ENCODE measurements around the gene FAHD2A. TPM values are rescaled to one million over a fixed set of nuclear protein-coding genes. Genes with fewer than 3 reads are reported as not detected.
"Not testable (repeated sequence)": the region's sequence is repeated elsewhere in the genome, so short reads cannot be mapped to it uniquely, and the experiment has no call there.

Gene FAHD2A
- total and polyA plus RNA-seq, 5 experiments from 2014 or later, result 19.3 to 35.2 (median 21.5) TPM

DNA sequence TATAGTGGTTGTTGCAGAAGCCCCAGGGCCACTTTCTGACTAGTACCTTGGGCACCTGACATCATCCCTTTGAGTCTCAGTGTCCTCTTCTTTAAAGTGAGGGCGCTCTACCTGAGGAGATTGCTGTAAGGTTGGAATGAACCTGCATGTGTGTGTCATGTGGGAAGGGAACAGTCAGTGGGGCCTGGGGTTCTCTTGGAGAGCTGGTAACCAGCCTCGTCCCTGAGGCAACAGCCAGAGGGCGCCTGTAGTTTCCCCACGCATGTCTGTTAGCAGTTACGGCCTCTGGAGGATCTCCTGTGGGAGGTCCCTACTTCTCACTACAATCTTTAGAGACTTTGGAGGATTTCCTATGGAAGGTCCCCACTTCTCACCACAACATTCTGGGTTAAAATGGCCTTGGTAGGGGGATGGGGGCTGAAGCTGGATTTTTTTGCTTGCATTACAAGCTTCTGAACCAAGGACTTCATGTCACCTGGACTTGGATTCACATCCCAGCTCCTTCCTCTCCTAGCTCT is 755 bp downstream of the FAHD2A start:
- peak overlapping the region; percentile 94 to 98 (median 97) for H3K4me3 Mint-ChIP-seq
- DNase-seq (peak in 7 of 10 donors; percentile 11 to 62 (median 24)), ATAC-seq (peak in 1 of 2 donors; percentile 21)
- H3K27ac Mint-ChIP-seq, result peak overlapping the region; percentile 81 to 98 (median 96)
- H3K27me3 Mint-ChIP-seq, H3K36me3 Mint-ChIP-seq, POLR2A ChIA-PET, H3K9me3 Mint-ChIP-seq: not testable (repeated sequence)
- H3K4me1 Mint-ChIP-seq, result peaks cover 12 to 29% (median 27%) of the 10 kb centered on the region in 4 donors

DNA sequence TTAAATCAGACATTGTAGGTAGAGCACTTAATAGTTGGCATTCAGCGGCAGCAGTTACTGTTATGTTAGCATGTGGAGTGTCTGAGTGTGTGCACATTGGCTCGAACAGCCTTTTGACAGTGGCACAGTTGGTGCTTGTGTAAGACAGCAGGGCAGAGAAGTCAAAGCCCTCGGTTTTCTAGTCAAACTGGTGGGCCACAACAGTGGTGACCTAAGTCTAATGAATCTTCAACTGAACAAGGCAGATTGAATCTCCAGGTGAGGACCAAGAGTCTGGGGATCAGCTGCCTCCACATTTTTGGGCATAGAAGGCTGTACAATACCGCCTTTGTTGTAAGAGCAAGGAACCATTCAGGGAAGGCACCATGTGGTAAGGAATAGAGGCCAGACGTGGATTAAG is 1.3 kb downstream of the FAHD2A start:
- Mint-ChIP-seq H3K4me3 (peak overlapping the region; percentile 94 to 98 (median 97)), H3K36me3 (peaks cover 0 to 13% (median 0%) of the 10 kb centered on the region in 3 donors), H3K4me1 (peaks cover 12 to 29% (median 27%) of the 10 kb centered on the region in 4 donors), H3K27ac (peak overlapping the region in 5 of 10 donors; percentile 25 to 98 (median 97))
- DNase-seq, result peak in 1 of 10 donors; percentile 14
- H3K9me3 Mint-ChIP-seq, ATAC-seq, POLR2A ChIA-PET, H3K27me3 Mint-ChIP-seq: not testable (repeated sequence)

DNA sequence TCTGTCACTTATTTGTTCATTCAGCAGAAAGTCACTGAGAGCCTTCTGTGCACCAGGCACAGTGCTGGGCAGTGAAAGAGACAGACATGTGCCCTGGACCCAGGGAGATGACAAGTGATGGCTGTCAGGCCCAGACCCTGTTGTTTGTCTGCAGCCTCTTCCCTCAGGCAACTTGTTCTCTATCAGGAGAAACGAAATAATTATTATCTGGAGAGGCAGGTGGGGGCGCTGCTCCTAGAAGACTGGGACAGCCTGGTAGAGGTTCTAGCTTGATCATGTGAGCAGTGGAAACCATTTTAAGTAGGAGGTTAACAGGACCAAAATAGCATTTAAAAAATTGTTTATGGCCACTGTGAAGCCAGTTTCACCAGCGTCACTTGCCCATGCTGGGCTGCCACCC is 2.2 kb downstream of the FAHD2A start:
- H3K9me3 Mint-ChIP-seq, POLR2A ChIA-PET, ATAC-seq, H3K27ac Mint-ChIP-seq, H3K27me3 Mint-ChIP-seq: not testable (repeated sequence)
- H3K4me3 Mint-ChIP-seq, result peak overlapping the region in 4 of 10 donors; percentile 7 to 40 (median 28)
- H3K36me3 Mint-ChIP-seq, result peaks cover 0 to 14% (median 0%) of the 10 kb centered on the region in 3 donors
- DNase-seq, result peak in 1 of 10 donors; percentile 24
- peaks cover 12 to 29% (median 27%) of the 10 kb centered on the region in 4 donors for H3K4me1 Mint-ChIP-seq

DNA sequence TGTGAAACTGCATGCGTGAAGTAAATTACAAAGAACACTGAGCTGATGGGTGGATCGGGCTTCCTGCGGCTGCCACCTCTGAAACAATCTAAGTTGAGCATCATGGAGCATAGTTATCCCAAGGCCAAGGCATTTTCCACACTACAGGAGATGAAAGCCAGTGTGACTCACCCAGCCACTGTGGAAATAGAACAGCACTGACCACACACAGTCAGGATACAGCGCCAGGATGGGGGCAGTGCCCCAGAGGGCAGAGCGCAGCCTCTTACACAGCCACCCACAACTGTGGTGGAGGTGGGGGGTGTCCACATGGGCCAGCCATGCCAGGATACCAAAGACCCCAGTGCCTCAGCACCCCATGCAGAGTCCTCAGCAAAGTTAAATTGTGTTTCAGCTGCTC is 8.7 kb downstream of the FAHD2A start:
- H3K27me3 Mint-ChIP-seq, H3K4me1 Mint-ChIP-seq, H3K9me3 Mint-ChIP-seq, POLR2A ChIA-PET, DNase-seq, H3K27ac Mint-ChIP-seq, ATAC-seq, H3K4me3 Mint-ChIP-seq: not testable (repeated sequence)
- H3K36me3 Mint-ChIP-seq, result peaks cover 0 to 14% (median 0%) of the 10 kb centered on the region in 3 donors

DNA sequence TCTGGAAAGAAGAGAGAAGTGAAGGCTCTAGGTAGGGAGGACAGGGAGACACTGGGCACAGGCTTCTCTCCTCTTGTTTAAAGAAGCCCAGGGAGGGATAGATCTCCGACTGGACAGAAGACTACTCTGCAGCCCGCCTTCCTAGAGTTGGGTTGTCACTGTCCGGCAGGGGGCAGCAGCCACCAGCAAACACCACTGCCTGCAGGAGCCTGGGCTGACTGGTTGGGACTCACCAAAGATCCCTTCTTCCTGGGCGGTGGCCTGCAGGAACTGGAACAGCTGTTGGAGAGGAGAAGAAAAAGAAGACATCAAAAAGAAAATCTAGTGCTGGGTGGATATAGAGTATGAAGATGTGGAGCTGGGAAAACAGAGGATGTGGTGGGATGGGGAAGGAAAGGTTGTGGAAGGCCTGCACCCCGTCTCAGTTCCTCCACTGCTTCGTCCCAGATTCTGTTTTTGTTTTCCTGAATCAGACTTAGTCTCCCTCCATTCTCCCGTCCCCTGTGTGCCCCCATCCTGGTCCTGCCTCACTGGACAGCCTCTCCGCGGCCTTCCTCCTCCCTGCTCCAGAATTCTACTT is 11.6 kb downstream of the FAHD2A start:
- POLR2A ChIA-PET, H3K4me1 Mint-ChIP-seq, H3K4me3 Mint-ChIP-seq, H3K36me3 Mint-ChIP-seq, H3K9me3 Mint-ChIP-seq, H3K27me3 Mint-ChIP-seq: not testable (repeated sequence)
- DNase-seq, result peak in 9 of 10 donors; percentile 16 to 72 (median 46)
- peak overlapping the region in 1 of 10 donors; percentile 38 for H3K27ac Mint-ChIP-seq
- ATAC-seq, result peak; percentile 72 to 75

DNA sequence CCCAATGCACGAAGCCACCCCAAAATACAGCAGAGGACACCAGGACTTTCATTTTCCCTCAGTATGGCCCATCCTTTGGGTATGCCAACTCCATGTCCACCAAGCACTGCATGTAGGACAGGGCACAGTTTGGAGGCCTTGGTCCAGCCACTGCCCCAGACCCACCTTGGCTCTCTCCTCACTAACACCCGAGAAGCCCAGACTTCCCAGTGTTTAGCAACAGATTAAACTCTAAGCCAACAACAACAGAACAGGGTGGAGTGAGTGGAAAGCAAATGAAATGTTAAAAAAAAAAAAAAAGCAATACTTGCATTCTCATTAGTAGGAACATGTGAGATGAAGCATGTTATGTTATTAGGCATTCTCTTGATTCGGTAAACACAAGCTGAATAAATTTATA is 12.6 kb downstream of the FAHD2A start:
- H3K36me3 Mint-ChIP-seq, H3K4me1 Mint-ChIP-seq, H3K4me3 Mint-ChIP-seq, ATAC-seq, DNase-seq, POLR2A ChIA-PET, H3K9me3 Mint-ChIP-seq: not testable (repeated sequence)
- Mint-ChIP-seq H3K27ac (peak overlapping the region in 2 of 10 donors; percentile 10 to 64), H3K27me3 (peaks cover 0 to 14% (median 5%) of the 10 kb centered on the region in 5 donors)

DNA sequence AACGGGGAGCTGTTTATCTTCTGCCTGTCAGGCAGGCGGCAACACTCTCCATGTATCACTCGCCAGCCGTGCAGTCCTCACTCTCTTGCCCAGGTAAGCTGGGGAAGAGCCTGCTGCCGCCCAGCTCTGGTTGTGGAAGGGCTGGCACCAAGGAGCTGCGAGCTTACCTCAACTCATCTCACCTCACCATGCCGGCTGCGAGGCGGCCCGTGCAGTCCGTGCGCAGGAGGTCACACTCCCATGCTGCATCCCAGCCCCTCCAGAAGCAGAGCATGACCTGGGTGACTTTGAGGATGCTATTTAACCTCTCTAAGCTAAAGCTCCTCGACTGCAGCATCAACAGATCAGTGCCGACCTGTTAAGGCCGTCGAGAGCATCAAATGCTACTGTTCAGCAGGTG is 13.1 kb downstream of the FAHD2A start:
- POLR2A ChIA-PET, DNase-seq, H3K4me3 Mint-ChIP-seq, H3K9me3 Mint-ChIP-seq, H3K27ac Mint-ChIP-seq, ATAC-seq, H3K4me1 Mint-ChIP-seq, H3K36me3 Mint-ChIP-seq: not testable (repeated sequence)
- peaks cover 0 to 14% (median 5%) of the 10 kb centered on the region in 5 donors for H3K27me3 Mint-ChIP-seq

DNA sequence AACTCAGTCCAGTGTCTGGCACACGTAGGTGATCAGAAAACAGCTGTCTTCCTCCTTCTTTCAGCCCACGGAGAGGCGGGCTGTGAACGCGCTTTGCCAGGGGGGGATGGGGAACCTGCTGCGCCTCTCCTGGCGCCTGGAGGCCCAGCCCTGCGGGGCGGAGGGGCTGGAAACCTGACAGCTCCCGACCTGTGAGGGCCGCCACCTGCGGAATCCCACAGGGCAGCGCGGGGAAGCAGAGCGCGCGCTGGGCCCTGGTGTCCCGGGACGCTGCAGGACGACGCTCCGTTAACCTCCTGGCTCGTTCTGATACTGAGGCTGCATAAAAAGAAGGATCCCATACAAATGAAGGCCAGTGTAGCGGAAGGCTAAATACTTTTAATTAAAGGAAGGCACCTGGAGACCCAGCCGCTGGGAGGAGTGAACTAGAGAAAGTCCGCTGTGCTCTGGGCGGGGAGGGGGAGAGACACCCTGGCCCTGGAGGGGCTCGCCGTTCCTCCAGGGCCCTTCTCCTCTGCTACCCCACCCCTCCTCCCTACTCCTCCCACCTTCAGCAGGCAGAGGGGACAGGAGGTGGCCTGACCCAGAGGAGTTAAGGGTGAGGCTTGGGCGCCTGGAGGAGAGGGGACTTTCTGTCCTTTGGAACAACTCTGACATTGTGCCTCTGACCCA is 24.8 kb downstream of the FAHD2A start:
- H3K4me3 Mint-ChIP-seq, POLR2A ChIA-PET, ATAC-seq, H3K4me1 Mint-ChIP-seq, H3K9me3 Mint-ChIP-seq, H3K27ac Mint-ChIP-seq, H3K36me3 Mint-ChIP-seq: not testable (repeated sequence)
- peaks cover 2 to 10% (median 5%) of the 10 kb centered on the region in 5 donors for H3K27me3 Mint-ChIP-seq
- peak in 1 of 10 donors; percentile 32 for DNase-seq

DNA sequence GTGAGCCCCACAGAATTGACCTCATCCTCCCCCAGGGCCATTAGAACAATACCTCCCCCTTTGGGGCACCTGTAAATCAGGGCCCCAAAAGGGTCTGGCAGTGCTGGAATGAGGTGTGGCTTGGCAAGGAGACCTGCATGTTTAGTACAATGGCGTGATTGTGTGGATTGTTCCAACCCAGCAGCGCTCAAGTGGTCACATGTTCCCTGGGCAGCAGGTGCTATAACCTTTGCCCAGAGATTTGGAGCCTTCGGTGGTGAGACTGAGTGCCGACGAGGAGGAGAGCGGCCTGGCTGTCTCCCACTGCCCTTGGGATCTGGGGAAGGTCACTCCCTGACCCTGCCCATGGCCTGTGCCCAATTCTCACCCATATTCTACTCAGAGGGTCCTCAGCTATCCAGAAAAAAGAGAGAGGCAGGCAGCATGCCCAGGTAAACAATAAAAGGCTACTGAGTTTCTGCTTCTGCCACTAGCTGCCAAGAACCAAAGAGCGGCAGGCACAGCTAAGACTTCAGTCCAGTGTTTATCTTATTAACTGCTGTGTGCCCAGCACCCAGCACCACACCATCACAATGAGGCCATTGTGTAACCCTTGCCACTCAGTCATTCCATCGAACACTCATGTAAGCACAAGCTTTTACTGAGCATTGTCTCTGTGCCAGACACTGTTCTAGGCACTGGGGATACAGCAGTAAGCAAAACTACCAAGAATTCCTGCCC is 27.4 kb downstream of the FAHD2A start:
- H3K4me3 Mint-ChIP-seq, H3K27ac Mint-ChIP-seq, ATAC-seq, DNase-seq, H3K36me3 Mint-ChIP-seq, H3K9me3 Mint-ChIP-seq, H3K4me1 Mint-ChIP-seq, POLR2A ChIA-PET: not testable (repeated sequence)
- peaks cover 0 to 10% (median 4%) of the 10 kb centered on the region in 5 donors for H3K27me3 Mint-ChIP-seq

DNA sequence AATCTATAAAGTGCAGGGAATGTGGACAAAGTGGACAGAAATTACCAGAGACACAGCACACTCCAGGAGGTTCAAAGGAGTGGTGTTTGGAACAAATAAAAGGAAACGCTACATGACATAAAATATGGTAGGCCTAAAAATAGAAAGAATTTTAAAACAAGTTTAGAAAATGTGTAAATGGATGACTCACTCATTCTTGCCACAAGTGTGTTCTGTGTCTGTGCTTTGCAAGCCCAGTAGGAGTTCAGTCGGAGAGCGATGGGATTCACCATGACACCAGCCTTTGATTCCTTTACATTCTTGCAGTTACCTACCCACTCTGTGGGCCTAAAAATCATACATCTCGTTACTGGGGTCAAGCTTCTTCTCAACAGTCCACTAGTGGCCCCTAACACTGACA is 30.9 kb downstream of the FAHD2A start:
- H3K27me3 Mint-ChIP-seq, result peaks cover 0 to 10% (median 4%) of the 10 kb centered on the region in 5 donors
- ATAC-seq, POLR2A ChIA-PET, H3K27ac Mint-ChIP-seq, H3K4me3 Mint-ChIP-seq, H3K9me3 Mint-ChIP-seq, H3K4me1 Mint-ChIP-seq, H3K36me3 Mint-ChIP-seq, DNase-seq: not testable (repeated sequence)

DNA sequence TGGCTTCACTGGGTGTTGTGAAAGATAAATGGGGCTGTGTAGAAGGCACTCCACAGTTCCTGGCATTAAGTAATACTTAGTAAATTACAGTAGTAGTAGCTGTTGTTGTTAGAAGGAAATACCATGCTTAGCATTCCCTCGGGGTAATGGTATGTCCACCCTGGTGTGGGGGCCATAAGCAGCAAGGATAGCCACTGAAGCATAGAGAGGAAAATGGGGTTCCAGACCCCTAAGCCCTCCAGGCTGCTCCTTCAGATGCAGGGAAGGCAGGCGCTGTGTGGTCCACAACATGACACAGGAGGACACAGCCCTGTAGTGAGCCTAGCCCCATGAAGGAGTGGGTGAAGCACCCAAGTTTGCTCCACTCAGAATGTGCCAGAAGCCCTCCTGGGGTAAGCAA is 31.5 kb downstream of the FAHD2A start:
- H3K4me3 Mint-ChIP-seq, H3K9me3 Mint-ChIP-seq, H3K4me1 Mint-ChIP-seq, DNase-seq, ATAC-seq, POLR2A ChIA-PET, H3K36me3 Mint-ChIP-seq, H3K27ac Mint-ChIP-seq: not testable (repeated sequence)
- H3K27me3 Mint-ChIP-seq, result peaks cover 0 to 10% (median 4%) of the 10 kb centered on the region in 5 donors

DNA sequence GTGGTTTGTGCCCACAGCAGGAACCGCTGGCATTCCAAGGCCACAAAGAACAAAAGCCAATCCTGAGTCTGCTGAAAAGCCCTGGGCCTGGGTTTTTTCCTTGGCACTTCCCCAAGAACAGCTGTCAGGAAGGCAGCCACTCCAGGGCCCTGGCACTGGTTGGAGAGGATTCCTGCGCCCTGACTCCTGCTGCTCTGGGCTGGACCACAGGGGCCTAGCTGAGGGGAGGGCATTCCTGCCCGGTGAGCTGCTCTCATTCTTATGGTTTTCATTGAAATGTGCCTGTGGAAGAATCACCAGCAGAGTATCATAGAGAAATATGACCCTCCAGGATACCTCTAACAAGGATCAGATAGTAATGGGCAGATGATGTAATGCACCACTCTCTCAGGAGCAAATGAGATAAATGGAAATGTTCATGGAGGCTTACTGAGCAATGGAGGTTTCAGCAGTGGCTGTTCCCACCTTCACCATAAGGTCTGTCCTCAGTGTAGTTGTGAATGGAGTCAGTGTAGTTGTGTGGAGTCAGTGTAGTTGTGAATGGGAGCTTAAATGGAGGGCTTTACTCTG is 32.1 kb downstream of the FAHD2A start:
- H3K36me3 Mint-ChIP-seq, H3K4me3 Mint-ChIP-seq, H3K4me1 Mint-ChIP-seq, ATAC-seq, H3K27ac Mint-ChIP-seq, POLR2A ChIA-PET, DNase-seq, H3K9me3 Mint-ChIP-seq: not testable (repeated sequence)
- H3K27me3 Mint-ChIP-seq, result peaks cover 0 to 10% (median 4%) of the 10 kb centered on the region in 5 donors
